Heart left ventricle (tissue), 13 donors: ENCODE measurements around the gene EVC2.

Experiments used
- POLR2A ChIP-seq, 2 donors: fragments of 450-650 bp; IDR thresholded peaks; one replicate each; pipeline ENCODE4 v1.6.1; 2017; ENCODE audit warnings: antibody characterized with exemption in 2 of 2, mild to moderate bottlenecking in 2 of 2, moderate library complexity in 2 of 2
- TF ChIP-seq, protein P1 (sequence below), 12 donors: fragments of 200-600 bp; sonication (generic) in 4 of 12; IDR thresholded peaks; one replicate each; pipeline versions ENCODE4 v1.5.0 to v1.8.0; 2018 to 2022; ENCODE audit warnings: antibody characterized with exemption in 12 of 12, mild to moderate bottlenecking in 5 of 12
- donor health status: ischemic (EF 13 %, LVEDD 7.1; RV severe dilation, severe dysfunction).
- donor health status: DM: no; HTN: yes; CAD: no.
- donor health status: DM: no; HTN: no; CAD: no.
- donor health status: ischemic (EF 25% LVEDD 6.9; RV normal size, moderate dysfunction).
- donor health status: ischemic (EF 25% LVEDD 5.7; RV mildly dilated, moderate dysfunction).
- donor health status: ischemic (EF 35%, LVEDD 5.7; RV mildly dilated, moderate dysfunction).
- donor health status: nonischemic (EF 11% LVEDD 7.7; RV severe dilation, severe dysfunction).
- donor health status: DM: yes; HTN: yes; CAD: no.
- donor health status: PGD.
- donor health status: ischemic (EF 29% LVEDD 5.4; RV normal size, mild dysfunction).
- donor health status: nonischemic (EF 23%, LVEDD 6.1; RV moderate dilation, normal function).

DNA sequence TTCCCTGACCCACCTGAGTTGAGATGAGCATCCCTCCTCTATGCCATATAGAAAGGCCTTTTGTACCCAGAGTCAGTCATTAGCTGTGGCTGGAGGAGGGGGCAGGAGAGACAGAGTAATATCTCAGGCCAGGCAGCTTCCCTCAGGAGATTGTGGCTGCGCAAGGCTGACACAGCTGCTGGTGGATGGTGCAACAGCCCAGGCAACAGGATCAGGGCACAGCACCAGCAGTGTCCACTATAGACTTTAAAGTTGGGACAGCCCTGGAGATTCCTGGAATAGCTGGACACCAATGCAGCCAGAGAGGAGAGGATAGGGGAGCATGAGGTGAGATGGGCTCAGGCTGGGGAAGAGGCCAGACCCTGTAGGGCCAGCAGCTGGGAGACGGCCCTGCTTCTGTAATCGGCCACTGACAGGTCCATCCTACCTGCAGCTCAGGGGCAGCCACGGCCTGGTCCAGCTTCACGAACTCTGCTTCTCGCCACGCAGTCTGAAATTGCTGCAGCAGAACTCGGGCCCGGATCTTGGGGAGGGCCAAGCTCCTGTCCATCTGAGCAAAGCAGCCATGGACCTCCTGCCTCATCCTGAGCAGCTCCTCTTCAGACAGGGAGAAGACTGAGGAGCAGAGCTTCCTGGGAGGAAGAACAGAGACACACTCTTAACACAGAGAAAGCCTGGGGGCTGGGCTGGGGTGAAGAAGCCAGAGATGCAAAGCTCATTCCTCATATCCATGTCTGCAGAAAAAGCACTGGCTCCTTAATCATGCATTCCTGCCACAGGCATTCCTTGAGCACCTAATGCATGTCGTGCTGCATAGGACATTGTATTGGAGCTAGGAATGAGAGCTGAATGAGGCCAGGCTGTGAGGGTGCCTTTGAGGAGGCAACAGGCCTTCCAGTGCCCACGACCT is 90.1 kb downstream of the EVC2 start:
- TF ChIP-seq, protein P1, sequence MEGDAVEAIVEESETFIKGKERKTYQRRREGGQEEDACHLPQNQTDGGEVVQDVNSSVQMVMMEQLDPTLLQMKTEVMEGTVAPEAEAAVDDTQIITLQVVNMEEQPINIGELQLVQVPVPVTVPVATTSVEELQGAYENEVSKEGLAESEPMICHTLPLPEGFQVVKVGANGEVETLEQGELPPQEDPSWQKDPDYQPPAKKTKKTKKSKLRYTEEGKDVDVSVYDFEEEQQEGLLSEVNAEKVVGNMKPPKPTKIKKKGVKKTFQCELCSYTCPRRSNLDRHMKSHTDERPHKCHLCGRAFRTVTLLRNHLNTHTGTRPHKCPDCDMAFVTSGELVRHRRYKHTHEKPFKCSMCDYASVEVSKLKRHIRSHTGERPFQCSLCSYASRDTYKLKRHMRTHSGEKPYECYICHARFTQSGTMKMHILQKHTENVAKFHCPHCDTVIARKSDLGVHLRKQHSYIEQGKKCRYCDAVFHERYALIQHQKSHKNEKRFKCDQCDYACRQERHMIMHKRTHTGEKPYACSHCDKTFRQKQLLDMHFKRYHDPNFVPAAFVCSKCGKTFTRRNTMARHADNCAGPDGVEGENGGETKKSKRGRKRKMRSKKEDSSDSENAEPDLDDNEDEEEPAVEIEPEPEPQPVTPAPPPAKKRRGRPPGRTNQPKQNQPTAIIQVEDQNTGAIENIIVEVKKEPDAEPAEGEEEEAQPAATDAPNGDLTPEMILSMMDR (IDR thresholded peaks at IDR 0.05), result no peak
- TF ChIP-seq POLR2A (IDR thresholded peaks at IDR 0.05), result no peak
